ENCODE data around the gene CFD. TPM values are rescaled to one million over a fixed set of nuclear protein-coding genes. Genes with fewer than 3 reads are reported as not detected.

CFD gene
- total RNA-seq, 2 experiments from 2014 or later = 0.35 TPM; not detected in 1

DNA sequence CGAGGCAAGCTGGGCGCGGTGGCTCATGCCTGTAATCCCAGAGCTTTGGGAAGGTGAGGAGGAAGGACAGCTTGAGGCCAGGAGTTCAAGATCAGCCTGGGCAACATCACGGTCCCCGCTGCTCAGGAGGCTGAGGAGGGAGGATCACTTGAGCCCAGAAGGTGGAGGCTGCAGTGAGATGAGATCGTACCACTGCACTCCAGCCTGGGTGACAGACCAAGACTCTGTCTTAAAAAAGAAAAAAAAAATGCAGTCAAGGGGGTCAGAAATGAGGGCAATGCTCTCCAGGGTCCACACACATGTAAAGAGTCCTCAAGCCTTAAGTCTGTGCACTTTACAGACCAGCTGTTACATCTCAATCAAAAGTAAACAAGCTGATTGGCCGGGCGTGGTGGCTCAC, 45.1 kb downstream of the CFD start:
- intact Hi-C loops (cut with micrococcal nuclease; ENCODE audit: unreplicated experiment) = no loop called here
- CTCF ChIA-PET (ENCODE audit: unreplicated experiment) = no interaction called here
- Histone ChIP-seq H3K36me3 (ENCODE audit: insufficient read depth, low read length) (peaks cover 10% of the 10 kb centered on the region; the same call in 1 of the 2 replicates), H3K4me1 (ENCODE audit: insufficient read depth, low read length, poor library complexity, severe bottlenecking) (peaks cover 51% of the 10 kb centered on the region), H3K79me2 (ENCODE audit: insufficient read depth, low read depth, low read length) (peaks cover 14% of the 10 kb centered on the region; the same call in 1 of the 2 replicates), H3K4me3 (ENCODE audit: low read depth, low read length, poor library complexity, severe bottlenecking) (no peak overlapping the region), H3K9me3 (ENCODE audit: low read length) (no peaks in the 10 kb centered on the region), H3K4me2 (ENCODE audit: low read length) (no peak overlapping the region), H3K9me2 (ENCODE audit: insufficient read depth, low read length) (no peaks in the 10 kb centered on the region), H4K20me1 (ENCODE audit: insufficient read depth, low read length) (no peaks in the 10 kb centered on the region), H3K27ac (ENCODE audit: low read depth, low read length, poor library complexity, severe bottlenecking) (no peak overlapping the region), H2AFZ (ENCODE audit: low read length) (no peak overlapping the region)
- BruUV-seq (replicated peaks) = no TSS peak
- no peak for TF ChIP-seq EZH2phosphoT487 (IDR thresholded peaks at IDR 0.05; ENCODE audit: borderline replicate concordance, low read depth, low read length)
- TF ChIP-seq, protein P1, sequence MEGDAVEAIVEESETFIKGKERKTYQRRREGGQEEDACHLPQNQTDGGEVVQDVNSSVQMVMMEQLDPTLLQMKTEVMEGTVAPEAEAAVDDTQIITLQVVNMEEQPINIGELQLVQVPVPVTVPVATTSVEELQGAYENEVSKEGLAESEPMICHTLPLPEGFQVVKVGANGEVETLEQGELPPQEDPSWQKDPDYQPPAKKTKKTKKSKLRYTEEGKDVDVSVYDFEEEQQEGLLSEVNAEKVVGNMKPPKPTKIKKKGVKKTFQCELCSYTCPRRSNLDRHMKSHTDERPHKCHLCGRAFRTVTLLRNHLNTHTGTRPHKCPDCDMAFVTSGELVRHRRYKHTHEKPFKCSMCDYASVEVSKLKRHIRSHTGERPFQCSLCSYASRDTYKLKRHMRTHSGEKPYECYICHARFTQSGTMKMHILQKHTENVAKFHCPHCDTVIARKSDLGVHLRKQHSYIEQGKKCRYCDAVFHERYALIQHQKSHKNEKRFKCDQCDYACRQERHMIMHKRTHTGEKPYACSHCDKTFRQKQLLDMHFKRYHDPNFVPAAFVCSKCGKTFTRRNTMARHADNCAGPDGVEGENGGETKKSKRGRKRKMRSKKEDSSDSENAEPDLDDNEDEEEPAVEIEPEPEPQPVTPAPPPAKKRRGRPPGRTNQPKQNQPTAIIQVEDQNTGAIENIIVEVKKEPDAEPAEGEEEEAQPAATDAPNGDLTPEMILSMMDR (conservative IDR thresholded peaks at IDR 0.05; ENCODE audit: low read length) = no peak
- POLR2A ChIA-PET = interaction anchor here (0.6 kb wide), 1 partner anchor 27 kb away, joined by 6 read pairs; no protein-coding TSS in a partner anchor
- no peak for DNase-seq (ENCODE audit: low spot score)

- intact Hi-C loops (cut with micrococcal nuclease; ENCODE audit: unreplicated experiment) = loop anchor here (2.0 kb wide), 1 partner anchor 14 kb away; the partner anchor contains the start of genes MED16 and RNU6-9
Measured at GRCh38 chr19:906480-906879, 47.0 kb downstream of the CFD start.

More at GRCh38 chr19:906480-906879, 47.0 kb downstream of the CFD start:
- TF ChIP-seq EZH2phosphoT487 (IDR thresholded peaks at IDR 0.05; ENCODE audit: borderline replicate concordance, low read depth, low read length) = no peak
- TF ChIP-seq, protein P1 (conservative IDR thresholded peaks at IDR 0.05; ENCODE audit: low read length) = no peak
- H3K4me3 ChIP-seq (ENCODE audit: low read depth, low read length, poor library complexity, severe bottlenecking) = peak overlapping the region; percentile 2
- peaks cover 10% of the 10 kb centered on the region for H3K36me3 ChIP-seq (ENCODE audit: insufficient read depth, low read length)
- no peak overlapping the region for H2AFZ ChIP-seq (ENCODE audit: low read length)
- H3K9me3 ChIP-seq (ENCODE audit: low read length) = no peaks in the 10 kb centered on the region
- H3K4me2 ChIP-seq (ENCODE audit: low read length) = peak overlapping the region; percentile 54
- H4K20me1 ChIP-seq (ENCODE audit: insufficient read depth, low read length) = no peaks in the 10 kb centered on the region
- BruUV-seq (replicated peaks) = no TSS peak
- no peaks in the 10 kb centered on the region for H3K9me2 ChIP-seq (ENCODE audit: insufficient read depth, low read length)
- peaks cover 26% of the 10 kb centered on the region; the same call in 1 of the 2 replicates for H3K79me2 ChIP-seq (ENCODE audit: insufficient read depth, low read depth, low read length)
- DNase-seq (ENCODE audit: low spot score) = peak; percentile 72
- H3K4me1 ChIP-seq (ENCODE audit: insufficient read depth, low read length, poor library complexity, severe bottlenecking) = peaks cover 47% of the 10 kb centered on the region
- ChIA-PET POLR2A (no interaction called here), CTCF (ENCODE audit: unreplicated experiment) (no interaction called here)
- peak overlapping the region; percentile 95 for H3K27ac ChIP-seq (ENCODE audit: low read depth, low read length, poor library complexity, severe bottlenecking)
